Measurements from ENCODE around the gene CLDN9.

- TF ChIP-seq POLR2A (IDR thresholded peaks at IDR 0.05; ENCODE audit: low read length), result no peak
- no peak for TF ChIP-seq GATA1 (IDR thresholded peaks at IDR 0.05; ENCODE audit: low read depth, low read length)
Measured at GRCh38 chr16:2979669-2980226, 33.0 kb upstream of the CLDN9 start.
